Upper lobe of left lung (tissue), 4 donors: Measurements from ENCODE around the gene PARD3B.

Experiments
- EP300 ChIP-seq, 4 donors: sonication (generic); formaldehyde crosslinking; IDR thresholded peaks; one replicate each; pipeline ENCODE4 v1.5.1; 2017; ENCODE audit warnings: antibody characterized with exemption in 4 of 4, control low read depth in 2 of 4
- POLR2A ChIP-seq, 4 donors: fragments of 450-650 bp; IDR thresholded peaks; one replicate each; pipeline ENCODE4 v1.5.1; 2016 to 2017; ENCODE audit warnings: antibody characterized with exemption in 4 of 4, mild to moderate bottlenecking in 2 of 4
- POLR2AphosphoS5 ChIP-seq, 2 donors: sonication (generic); formaldehyde crosslinking; IDR thresholded peaks; one replicate each; pipeline ENCODE4 v1.5.1; 2017; ENCODE audit warnings: antibody characterized with exemption in 2 of 2
- TF ChIP-seq, protein P1 (sequence below), 6 experiments: fragments of 450-650 bp in 4 of 6; fragments of 200-600 bp in 2 of 6; sonication (generic) in 2 of 6; IDR thresholded peaks; one replicate each; pipeline ENCODE4 v1.5.1; 2016 to 2019; ENCODE audit warnings: antibody characterized with exemption in 6 of 6

DNA sequence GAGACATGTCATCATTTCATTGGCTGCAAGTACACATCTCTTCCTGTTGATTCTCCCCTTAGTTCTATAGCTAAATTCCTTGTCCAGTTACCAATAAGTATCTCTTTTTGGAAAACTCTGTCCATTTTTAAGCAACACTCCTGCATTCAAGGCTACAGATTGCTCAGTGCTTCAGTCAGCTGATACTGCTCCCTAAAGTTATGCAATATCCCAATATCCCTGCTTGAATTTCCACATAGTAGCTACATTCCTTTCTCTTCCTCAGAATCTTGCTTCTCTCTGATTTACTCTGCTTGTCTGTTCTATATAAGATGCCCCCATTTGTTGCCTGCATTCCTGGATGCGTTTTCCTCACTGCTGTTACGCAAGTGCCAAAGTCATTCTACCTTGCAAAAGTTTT is 109.8 kb downstream of the PARD3B start:
- TF ChIP-seq, protein P1, sequence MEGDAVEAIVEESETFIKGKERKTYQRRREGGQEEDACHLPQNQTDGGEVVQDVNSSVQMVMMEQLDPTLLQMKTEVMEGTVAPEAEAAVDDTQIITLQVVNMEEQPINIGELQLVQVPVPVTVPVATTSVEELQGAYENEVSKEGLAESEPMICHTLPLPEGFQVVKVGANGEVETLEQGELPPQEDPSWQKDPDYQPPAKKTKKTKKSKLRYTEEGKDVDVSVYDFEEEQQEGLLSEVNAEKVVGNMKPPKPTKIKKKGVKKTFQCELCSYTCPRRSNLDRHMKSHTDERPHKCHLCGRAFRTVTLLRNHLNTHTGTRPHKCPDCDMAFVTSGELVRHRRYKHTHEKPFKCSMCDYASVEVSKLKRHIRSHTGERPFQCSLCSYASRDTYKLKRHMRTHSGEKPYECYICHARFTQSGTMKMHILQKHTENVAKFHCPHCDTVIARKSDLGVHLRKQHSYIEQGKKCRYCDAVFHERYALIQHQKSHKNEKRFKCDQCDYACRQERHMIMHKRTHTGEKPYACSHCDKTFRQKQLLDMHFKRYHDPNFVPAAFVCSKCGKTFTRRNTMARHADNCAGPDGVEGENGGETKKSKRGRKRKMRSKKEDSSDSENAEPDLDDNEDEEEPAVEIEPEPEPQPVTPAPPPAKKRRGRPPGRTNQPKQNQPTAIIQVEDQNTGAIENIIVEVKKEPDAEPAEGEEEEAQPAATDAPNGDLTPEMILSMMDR (IDR thresholded peaks at IDR 0.05) = no peak
- TF ChIP-seq EP300 (IDR thresholded peaks at IDR 0.05) (no peak), POLR2A (IDR thresholded peaks at IDR 0.05) (no peak), POLR2AphosphoS5 (IDR thresholded peaks at IDR 0.05) (no peak)
